ENCODE measurements around the gene MRTFB. TPM values are rescaled to one million over a fixed set of nuclear protein-coding genes. Genes with fewer than 3 reads are reported as not detected.

The MRTFB gene
- total RNA-seq, 1 experiment from 2014 or later: 12.7 TPM

DNA sequence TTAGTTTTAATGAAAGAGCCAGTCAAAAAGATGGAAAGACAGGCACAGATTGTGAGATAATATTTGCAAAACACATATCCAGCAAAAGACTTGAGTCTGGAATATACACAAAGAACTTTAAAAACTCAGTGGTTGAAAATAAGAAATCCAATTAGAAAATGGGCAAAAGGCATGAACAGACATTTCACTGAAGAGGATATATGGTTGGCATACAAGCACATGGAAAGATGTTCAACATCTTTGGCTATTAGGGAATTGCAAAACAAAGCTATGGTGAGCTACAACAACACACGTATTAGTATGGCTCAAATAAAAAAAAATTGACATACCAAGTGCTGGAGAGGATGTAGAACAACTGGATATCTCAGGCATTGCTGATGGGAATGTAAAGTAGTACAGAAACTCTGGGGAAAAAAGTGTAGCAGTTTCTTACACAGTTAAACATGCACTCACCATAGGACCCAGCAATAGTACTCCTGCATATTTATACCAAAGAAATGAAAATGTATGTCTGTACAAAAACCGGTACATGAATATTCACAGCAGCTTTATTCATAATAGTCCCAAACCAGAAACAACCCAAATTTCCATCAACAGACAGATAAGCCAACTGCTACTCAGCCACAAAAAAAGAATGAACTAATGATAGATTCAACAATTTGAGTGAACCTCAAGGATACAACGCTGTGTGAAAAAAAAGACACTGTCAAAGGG lies 44.4 kb upstream of the MRTFB start:
- no peaks in the 10 kb centered on the region for H3K9me2 ChIP-seq (replicated peaks; ENCODE audit: low read length)
- TF ChIP-seq EZH2 (IDR thresholded peaks at IDR 0.05; ENCODE audit: low read length, unreplicated experiment): no peak
- TF ChIP-seq, protein P1, sequence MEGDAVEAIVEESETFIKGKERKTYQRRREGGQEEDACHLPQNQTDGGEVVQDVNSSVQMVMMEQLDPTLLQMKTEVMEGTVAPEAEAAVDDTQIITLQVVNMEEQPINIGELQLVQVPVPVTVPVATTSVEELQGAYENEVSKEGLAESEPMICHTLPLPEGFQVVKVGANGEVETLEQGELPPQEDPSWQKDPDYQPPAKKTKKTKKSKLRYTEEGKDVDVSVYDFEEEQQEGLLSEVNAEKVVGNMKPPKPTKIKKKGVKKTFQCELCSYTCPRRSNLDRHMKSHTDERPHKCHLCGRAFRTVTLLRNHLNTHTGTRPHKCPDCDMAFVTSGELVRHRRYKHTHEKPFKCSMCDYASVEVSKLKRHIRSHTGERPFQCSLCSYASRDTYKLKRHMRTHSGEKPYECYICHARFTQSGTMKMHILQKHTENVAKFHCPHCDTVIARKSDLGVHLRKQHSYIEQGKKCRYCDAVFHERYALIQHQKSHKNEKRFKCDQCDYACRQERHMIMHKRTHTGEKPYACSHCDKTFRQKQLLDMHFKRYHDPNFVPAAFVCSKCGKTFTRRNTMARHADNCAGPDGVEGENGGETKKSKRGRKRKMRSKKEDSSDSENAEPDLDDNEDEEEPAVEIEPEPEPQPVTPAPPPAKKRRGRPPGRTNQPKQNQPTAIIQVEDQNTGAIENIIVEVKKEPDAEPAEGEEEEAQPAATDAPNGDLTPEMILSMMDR (conservative IDR thresholded peaks at IDR 0.05; ENCODE audit: low read depth, low read length): no peak
- H3K79me2 ChIP-seq (ENCODE audit: low read length): no peaks in the 10 kb centered on the region
- H3K4me1 ChIP-seq (ENCODE audit: insufficient read depth, low read length): 0 out of 2 replicates have a peak, but pooled peaks cover 4% of the 10 kb centered on the region
- no peak overlapping the region for H3K4me3 ChIP-seq (ENCODE audit: low read length)
- no peaks in the 10 kb centered on the region for H3K27me3 ChIP-seq (ENCODE audit: low read length)
- no peaks in the 10 kb centered on the region for H3F3A ChIP-seq (ENCODE audit: low read length, unreplicated experiment)
- POLR2A ChIA-PET (ENCODE audit: unreplicated experiment): no interaction called here
- no peak for ATAC-seq
- no peak overlapping the region for H3K9ac ChIP-seq (ENCODE audit: low read length)
- CTCF ChIA-PET: no interaction called here
- DNase-seq: no peak
- no TSS peak for BruUV-seq (replicated peaks)
- no peak overlapping the region for H3K4me2 ChIP-seq (ENCODE audit: low read length)
- no peaks in the 10 kb centered on the region for H4K20me1 ChIP-seq (ENCODE audit: low read length)
- no peak overlapping the region for H2AFZ ChIP-seq (ENCODE audit: low read length)
- intact Hi-C loops (cut with micrococcal nuclease): loop anchor here (10.0 kb wide), 1 partner anchor 158 kb away; no protein-coding TSS in a partner anchor
- H3K9me3 ChIP-seq (ENCODE audit: low read length): no peaks in the 10 kb centered on the region
- no peaks in the 10 kb centered on the region for H3K36me3 ChIP-seq (ENCODE audit: low read depth, low read length)
- no peak overlapping the region for H3K27ac ChIP-seq (ENCODE audit: low read length)

DNA sequence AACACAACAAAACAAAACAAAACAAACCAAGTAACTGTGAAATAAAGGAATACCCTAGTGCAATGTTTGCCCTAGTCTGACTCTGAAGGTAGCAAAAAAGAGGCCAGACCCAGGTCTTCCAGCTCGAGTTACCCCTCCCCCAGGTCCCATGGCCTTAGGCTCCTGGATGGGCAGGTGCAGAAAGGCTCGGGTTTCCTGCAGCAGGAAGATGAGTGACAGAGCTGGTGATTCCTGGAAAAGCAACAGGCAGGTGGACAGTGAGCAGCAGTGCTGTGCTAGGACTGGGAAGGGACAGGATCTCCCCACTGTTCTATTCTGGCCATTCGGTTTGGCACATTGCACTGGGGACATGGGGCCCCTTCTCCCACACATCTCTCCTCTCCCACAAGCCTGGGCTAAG lies 42.9 kb upstream of the MRTFB start:
- 0 out of 2 replicates have a peak, but pooled peaks cover 4% of the 10 kb centered on the region for H3K4me1 ChIP-seq (ENCODE audit: insufficient read depth, low read length)
- H3K27ac ChIP-seq (ENCODE audit: low read length): no peak overlapping the region
- ChIA-PET POLR2A (ENCODE audit: unreplicated experiment) (no interaction called here), CTCF (interaction anchor here (0.6 kb wide), 1 partner anchor 1489 kb away, joined by 3 read pairs; no protein-coding TSS in a partner anchor)
- no peaks in the 10 kb centered on the region for H3K79me2 ChIP-seq (ENCODE audit: low read length)
- H3K36me3 ChIP-seq (ENCODE audit: low read depth, low read length): no peaks in the 10 kb centered on the region
- intact Hi-C loops (cut with micrococcal nuclease): loop anchor here (10.0 kb wide), 1 partner anchor 157 kb away; no protein-coding TSS in a partner anchor
- no peak overlapping the region for H2AFZ ChIP-seq (ENCODE audit: low read length)
- H3K4me2 ChIP-seq (ENCODE audit: low read length): no peak overlapping the region
- H3K9me2 ChIP-seq (replicated peaks; ENCODE audit: low read length): no peaks in the 10 kb centered on the region
- no peak for ATAC-seq
- H3F3A ChIP-seq (ENCODE audit: low read length, unreplicated experiment): no peaks in the 10 kb centered on the region
- no peak overlapping the region for H3K9ac ChIP-seq (ENCODE audit: low read length)
- BruUV-seq (replicated peaks): no TSS peak
- DNase-seq: no peak
- H3K9me3 ChIP-seq (ENCODE audit: low read length): no peaks in the 10 kb centered on the region
- TF ChIP-seq EZH2 (IDR thresholded peaks at IDR 0.05; ENCODE audit: low read length, unreplicated experiment) (no peak), EZH2phosphoT487 (IDR thresholded peaks at IDR 0.05; ENCODE audit: borderline replicate concordance, low read length) (no peak)
- TF ChIP-seq, protein P1 (conservative IDR thresholded peaks at IDR 0.05; ENCODE audit: low read depth, low read length): no peak
- no peak overlapping the region for H3K4me3 ChIP-seq (ENCODE audit: low read length)
- no peaks in the 10 kb centered on the region for H4K20me1 ChIP-seq (ENCODE audit: low read length)
- no peaks in the 10 kb centered on the region for H3K27me3 ChIP-seq (ENCODE audit: low read length)

DNA sequence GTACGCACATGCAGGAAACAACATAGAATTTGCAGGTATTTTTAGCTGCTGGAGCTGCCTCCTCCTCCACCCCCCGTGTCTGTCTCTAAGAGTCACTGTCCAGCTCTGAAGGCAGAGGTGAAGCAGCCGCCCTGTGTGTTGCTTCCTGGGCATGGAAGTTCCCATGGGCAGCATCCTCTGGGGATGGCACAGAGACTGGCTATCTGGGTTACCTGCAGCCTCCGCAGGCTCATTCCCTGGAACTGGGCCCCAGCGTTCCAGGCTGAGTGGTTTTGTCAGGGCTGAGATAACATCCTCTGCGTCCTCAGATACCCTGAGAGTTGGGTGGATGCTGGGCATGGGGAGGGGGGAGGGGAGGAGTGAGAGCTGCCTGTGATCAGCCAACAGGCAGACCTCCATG lies 41.5 kb upstream of the MRTFB start:
- ATAC-seq: no peak
- intact Hi-C loops (cut with micrococcal nuclease): loop anchor here (10.0 kb wide), 1 partner anchor 155 kb away; no protein-coding TSS in a partner anchor
- no peak for DNase-seq
- H3K27ac ChIP-seq (ENCODE audit: low read length): no peak overlapping the region
- no peaks in the 10 kb centered on the region for H3K36me3 ChIP-seq (ENCODE audit: low read depth, low read length)
- ChIA-PET POLR2A (ENCODE audit: unreplicated experiment) (no interaction called here), CTCF (no interaction called here)
- no peaks in the 10 kb centered on the region for H3K79me2 ChIP-seq (ENCODE audit: low read length)
- no peak overlapping the region for H3K4me3 ChIP-seq (ENCODE audit: low read length)
- no TSS peak for BruUV-seq (replicated peaks)
- H2AFZ ChIP-seq (ENCODE audit: low read length): no peak overlapping the region
- no peak overlapping the region for H3K9ac ChIP-seq (ENCODE audit: low read length)
- no peak overlapping the region for H3K4me2 ChIP-seq (ENCODE audit: low read length)
- H4K20me1 ChIP-seq (ENCODE audit: low read length): no peaks in the 10 kb centered on the region
- H3F3A ChIP-seq (ENCODE audit: low read length, unreplicated experiment): no peaks in the 10 kb centered on the region
- no peaks in the 10 kb centered on the region for H3K9me2 ChIP-seq (replicated peaks; ENCODE audit: low read length)
- no peak for TF ChIP-seq EZH2phosphoT487 (IDR thresholded peaks at IDR 0.05; ENCODE audit: borderline replicate concordance, low read length)
- TF ChIP-seq, protein P1 (conservative IDR thresholded peaks at IDR 0.05; ENCODE audit: low read depth, low read length): no peak
- TF ChIP-seq EZH2 (IDR thresholded peaks at IDR 0.05; ENCODE audit: low read length, unreplicated experiment): no peak
- H3K27me3 ChIP-seq (ENCODE audit: low read length): no peaks in the 10 kb centered on the region
- no peaks in the 10 kb centered on the region for H3K4me1 ChIP-seq (ENCODE audit: insufficient read depth, low read length)
- no peaks in the 10 kb centered on the region for H3K9me3 ChIP-seq (ENCODE audit: low read length)
